ENCODE data around the gene RPS21.
A peak's percentile ranks its signal among the peaks of the same experiment; 100 is the strongest.

Gene RPS21

DNA sequence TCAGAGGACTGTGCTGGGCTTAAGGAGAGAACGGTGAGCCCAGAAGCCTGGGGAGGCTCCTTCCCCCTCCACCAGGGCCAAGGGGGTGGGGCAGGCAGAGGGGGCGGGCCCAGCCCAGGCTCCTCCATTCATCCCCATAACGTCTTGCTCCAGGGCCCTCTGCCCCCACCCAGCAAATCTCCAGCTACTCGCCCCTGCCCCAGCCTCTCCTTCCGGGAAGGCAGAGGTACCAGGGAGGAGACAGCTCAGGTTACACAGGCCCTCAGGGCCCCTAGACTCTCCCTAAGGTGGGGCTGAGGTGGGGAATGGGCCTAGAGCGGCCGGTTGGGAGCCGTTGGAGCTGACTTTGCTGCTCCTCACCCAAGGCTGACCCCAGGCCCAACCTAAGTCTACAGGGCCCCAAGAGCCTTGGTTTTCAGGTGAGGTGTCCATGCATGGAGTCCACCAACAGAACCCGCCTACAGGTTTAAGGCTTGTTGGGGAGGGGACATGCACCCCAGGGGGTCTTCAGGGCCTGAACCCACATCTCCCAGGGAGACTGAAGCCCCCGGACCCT lies 21.0 kb upstream of the RPS21 start:
- peak overlapping the region; percentile 53 for H3K4me3 ChIP-seq (replicated peaks; ENCODE audit: low read depth, low read length)
- DNase-seq (ENCODE audit: extremely low read depth, low read depth): no peak
- TF ChIP-seq, protein P1, sequence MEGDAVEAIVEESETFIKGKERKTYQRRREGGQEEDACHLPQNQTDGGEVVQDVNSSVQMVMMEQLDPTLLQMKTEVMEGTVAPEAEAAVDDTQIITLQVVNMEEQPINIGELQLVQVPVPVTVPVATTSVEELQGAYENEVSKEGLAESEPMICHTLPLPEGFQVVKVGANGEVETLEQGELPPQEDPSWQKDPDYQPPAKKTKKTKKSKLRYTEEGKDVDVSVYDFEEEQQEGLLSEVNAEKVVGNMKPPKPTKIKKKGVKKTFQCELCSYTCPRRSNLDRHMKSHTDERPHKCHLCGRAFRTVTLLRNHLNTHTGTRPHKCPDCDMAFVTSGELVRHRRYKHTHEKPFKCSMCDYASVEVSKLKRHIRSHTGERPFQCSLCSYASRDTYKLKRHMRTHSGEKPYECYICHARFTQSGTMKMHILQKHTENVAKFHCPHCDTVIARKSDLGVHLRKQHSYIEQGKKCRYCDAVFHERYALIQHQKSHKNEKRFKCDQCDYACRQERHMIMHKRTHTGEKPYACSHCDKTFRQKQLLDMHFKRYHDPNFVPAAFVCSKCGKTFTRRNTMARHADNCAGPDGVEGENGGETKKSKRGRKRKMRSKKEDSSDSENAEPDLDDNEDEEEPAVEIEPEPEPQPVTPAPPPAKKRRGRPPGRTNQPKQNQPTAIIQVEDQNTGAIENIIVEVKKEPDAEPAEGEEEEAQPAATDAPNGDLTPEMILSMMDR (IDR thresholded peaks at IDR 0.05; ENCODE audit: low read depth, low read length, missing control alignments): no peak

DNA sequence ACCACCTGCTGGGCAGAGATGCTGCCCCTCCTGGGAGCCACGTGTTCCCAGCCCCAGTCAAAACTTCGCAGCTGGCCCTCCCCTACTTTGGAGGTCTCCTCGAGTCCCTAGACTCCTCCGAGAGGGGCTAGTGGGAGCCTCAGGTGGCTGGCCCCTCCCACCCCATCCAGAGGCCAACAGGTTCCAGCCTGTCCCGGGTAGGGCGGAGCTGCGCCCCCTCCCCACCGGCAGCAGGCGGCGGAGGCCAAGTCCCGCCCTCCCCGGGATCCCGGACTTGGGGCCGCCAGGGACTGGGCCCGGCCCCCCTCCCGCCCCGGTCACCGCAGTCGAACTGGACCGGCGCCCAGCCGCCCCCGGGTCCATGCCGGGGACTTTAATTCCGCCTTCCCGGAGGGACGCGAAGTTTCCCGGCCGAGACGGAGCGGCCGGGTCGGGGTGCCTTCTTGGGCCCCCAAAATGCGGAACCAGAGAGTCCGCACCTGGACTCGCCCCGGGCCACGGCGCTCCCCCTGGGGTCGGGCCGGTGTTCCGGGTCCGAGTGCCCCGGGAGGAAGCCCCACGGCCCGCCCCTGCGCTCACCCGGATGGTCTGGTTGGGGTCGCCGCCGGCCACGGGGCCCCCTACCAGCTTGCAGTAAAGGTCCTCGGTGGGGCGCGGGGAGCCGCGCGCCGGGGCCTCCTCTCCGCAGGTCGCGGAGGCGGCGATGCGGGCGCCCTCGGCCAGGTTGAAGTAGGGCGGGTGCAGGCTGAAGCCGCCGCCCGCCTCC lies 20.4 kb upstream of the RPS21 start:
- no peak for DNase-seq (ENCODE audit: extremely low read depth, low read depth)
- H3K4me3 ChIP-seq (replicated peaks; ENCODE audit: low read depth, low read length): peak overlapping the region; percentile 53
- TF ChIP-seq, protein P1 (IDR thresholded peaks at IDR 0.05; ENCODE audit: low read depth, low read length, missing control alignments): no peak

DNA sequence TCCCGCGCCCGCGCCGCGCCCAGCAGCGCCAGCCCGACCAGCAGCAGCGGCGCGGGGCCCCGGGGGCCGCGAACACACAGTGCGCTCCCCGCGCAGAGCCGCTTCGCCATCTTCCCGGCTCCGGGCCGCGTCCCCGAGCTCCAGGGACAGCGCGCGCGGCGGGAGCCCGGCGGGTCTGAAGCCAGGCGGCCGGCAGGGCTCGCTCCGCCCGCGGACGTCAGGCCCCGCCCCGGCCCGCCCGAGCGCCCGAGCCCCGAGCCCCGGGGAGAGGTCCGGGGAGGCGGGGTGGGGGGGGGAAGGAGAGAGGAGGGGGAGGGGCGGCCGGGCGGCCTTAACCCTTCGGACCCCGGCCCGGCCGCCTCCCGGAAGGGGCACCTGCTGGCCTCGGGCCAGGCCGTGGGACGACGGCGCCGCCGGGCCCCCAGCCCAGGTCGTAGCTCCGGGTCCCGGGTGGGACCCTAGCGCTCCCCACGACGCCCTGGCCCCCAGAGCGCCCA lies 19.7 kb upstream of the RPS21 start, which contains the start of gene LAMA5:
TSS of gene LAMA5 (minus strand) at position 177 of the 497 bp plus-strand sequence. CDS start at position 110, 67 bp downstream.
- TF ChIP-seq, protein P1 (IDR thresholded peaks at IDR 0.05; ENCODE audit: low read depth, low read length, missing control alignments): no peak
- DNase-seq (ENCODE audit: extremely low read depth, low read depth): no peak
- peak within 1 kb of the TSS; percentile 53 for H3K4me3 ChIP-seq (replicated peaks; ENCODE audit: low read depth, low read length)

DNA sequence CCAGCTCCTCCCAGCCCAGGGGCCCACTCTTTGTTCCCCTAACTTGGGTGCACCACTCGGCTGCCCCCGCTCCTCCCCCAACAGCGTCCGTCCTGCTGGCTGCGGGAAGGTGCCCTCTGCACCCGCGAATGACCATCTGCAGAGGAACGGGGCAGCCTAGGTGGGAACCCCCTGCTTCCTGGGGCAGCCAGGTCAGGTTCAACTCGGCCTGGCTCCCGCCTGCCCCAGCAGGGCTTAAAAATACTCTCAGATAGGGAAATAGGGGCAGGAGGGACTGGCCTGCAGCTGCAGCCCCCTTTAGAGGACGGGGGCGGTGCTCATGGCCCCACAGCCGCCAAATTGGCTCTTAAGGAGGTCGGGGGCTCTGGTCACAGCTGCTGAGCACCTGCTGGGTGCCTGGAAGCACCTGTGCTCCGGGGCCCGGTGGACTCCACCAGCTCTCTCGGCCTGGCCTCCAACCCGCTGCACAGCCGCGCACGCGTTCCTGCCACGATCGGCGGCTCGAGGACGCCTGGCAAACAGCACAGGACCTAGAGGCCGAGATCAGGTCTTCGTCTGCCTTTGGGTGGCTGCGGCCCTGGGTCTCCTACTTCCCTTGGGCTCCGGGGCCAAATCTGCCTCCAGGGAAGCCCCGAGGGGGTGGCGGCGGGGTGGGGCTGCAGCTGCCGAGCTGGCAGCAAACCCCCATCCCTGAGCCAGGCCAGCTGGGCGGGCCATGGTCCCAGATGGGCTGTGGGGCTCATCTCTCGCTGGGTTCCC lies 19.1 kb upstream of the RPS21 start:
- TF ChIP-seq, protein P1 (IDR thresholded peaks at IDR 0.05; ENCODE audit: low read depth, low read length, missing control alignments): no peak
- peak overlapping the region; percentile 53 for H3K4me3 ChIP-seq (replicated peaks; ENCODE audit: low read depth, low read length)
- DNase-seq (ENCODE audit: extremely low read depth, low read depth): no peak

DNA sequence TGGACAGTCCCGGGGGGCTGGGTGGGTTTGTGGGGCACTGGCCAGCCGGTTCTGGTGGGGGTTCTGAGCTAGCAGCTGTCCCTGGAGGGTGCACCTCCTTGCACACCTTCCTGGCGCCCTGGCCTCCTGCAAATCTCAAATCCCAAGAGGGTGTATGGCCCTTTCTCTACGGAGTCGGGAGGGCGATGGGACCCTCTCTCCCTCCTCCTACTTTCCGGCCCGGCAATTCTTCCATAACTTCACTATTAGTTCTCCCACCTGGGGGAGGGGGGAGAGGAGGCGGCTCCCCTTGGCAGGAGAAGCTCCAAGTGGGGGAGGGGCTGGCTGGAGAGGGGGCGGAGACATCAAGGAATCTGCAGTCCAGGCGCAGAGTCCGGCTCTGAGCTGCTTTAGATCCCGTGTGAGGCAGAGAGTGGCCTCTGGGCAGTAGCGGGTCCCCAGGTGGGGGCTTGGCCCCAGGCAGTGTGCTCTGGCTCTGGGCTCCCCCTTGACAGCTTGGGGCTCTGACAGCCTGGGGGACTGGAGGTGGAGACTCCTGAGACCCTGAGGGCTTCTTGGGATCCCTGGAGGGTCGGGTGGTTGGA lies 18.4 kb upstream of the RPS21 start:
- H3K4me3 ChIP-seq (replicated peaks; ENCODE audit: low read depth, low read length): no peak overlapping the region
- no peak for DNase-seq (ENCODE audit: extremely low read depth, low read depth)
- TF ChIP-seq, protein P1 (IDR thresholded peaks at IDR 0.05; ENCODE audit: low read depth, low read length, missing control alignments): no peak

DNA sequence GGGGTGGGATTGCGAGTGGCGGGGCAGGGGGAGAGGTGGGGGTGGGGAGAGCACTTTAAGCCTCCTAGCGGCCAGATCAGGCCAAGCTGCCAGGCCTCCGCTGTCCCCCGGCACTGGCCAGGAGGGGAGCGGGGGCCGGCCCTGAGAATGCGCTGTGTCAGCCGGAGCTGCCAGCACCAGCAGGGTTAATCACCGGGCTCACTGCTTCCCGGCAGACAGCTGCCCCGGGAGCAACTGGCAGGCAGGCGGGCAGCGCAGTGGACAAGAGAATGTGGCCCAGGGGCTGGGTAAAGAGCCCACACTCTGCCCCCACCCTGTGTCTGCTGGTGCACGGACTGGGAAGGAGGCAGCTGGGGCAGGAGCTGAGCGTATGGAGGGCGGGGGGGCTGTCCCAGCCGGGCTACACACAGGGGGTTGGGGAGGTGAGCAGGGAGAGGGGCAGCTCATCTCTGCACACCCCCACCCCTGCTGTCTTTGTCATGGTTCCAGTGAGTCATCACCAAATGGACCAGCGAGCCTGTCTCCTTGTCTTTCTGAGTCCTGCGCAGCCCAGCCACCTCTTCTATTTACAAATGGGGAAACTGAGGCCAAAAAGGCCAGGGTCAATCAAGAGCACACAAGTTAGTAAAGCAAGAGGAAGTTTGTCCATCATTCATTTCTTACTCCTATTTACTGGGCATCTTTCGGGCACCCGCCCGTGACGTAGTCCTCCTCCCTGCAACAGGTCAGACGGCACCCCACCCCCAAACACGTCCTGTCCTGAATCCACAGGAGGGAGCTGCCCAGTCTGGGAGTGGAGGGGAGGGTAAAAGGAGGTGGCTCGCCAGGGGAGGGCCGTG lies 17.7 kb upstream of the RPS21 start:
- no peak overlapping the region for H3K4me3 ChIP-seq (replicated peaks; ENCODE audit: low read depth, low read length)
- DNase-seq (ENCODE audit: extremely low read depth, low read depth): no peak
- TF ChIP-seq, protein P1 (IDR thresholded peaks at IDR 0.05; ENCODE audit: low read depth, low read length, missing control alignments): peak; percentile 24

Measured in HFF-Myc (cell line).